Chondrocyte (in vitro differentiated cells): Measurements from ENCODE around the gene ABCB4. TPM values are rescaled to one million over a fixed set of nuclear protein-coding genes. Genes with fewer than 3 reads are reported as not detected.

Source experiments
- DNase-seq: peaks from one replicate; pipeline ENCODE4 v3.0.0; 2021; ENCODE audit warnings: mixed read lengths, low spot score
- H3K27ac Mint-ChIP-seq: one replicate; pipeline ENCODE4 v1.8.0; 2021; ENCODE audit warnings: mild to moderate bottlenecking, moderate library complexity, mixed read lengths; ENCODE audit not compliant: unreplicated experiment
- H3K27me3 Mint-ChIP-seq: 2 replicates; pipeline ENCODE4 v1.8.0; 2021; ENCODE audit warnings: low read depth, mixed read lengths
- H3K36me3 Mint-ChIP-seq: 2 replicates; pipeline ENCODE4 v1.8.0; 2021; ENCODE audit warnings: low read depth, mixed read lengths
- H3K4me1 Mint-ChIP-seq: 2 replicates; pipeline ENCODE4 v1.8.0; 2021; ENCODE audit warnings: low read depth, mild to moderate bottlenecking, mixed read lengths
- H3K4me3 Mint-ChIP-seq: one replicate; pipeline ENCODE4 v1.8.0; 2021; ENCODE audit warnings: mild to moderate bottlenecking, moderate library complexity, mixed read lengths; ENCODE audit not compliant: unreplicated experiment
- H3K9me3 Mint-ChIP-seq: 2 replicates; pipeline ENCODE4 v1.8.0; 2021; ENCODE audit warnings: low read depth, mixed read lengths
- total RNA-seq: library from RNA; stranded (reverse); gene quantifications from 3 replicates; pipeline ENCODE4 v1.2.1, GENCODE V29; 2021
- TF ChIP-seq, protein P1 (sequence below): fragments of 200-600 bp; sonication (generic); IDR thresholded peaks from 2 replicates; pipeline ENCODE4 v1.5.0; 2021; ENCODE audit warnings: antibody characterized with exemption, mild to moderate bottlenecking, moderate library complexity

The ABCB4 gene
- total RNA-seq, 1 donor from 2014 or later: 0.10 TPM

DNA sequence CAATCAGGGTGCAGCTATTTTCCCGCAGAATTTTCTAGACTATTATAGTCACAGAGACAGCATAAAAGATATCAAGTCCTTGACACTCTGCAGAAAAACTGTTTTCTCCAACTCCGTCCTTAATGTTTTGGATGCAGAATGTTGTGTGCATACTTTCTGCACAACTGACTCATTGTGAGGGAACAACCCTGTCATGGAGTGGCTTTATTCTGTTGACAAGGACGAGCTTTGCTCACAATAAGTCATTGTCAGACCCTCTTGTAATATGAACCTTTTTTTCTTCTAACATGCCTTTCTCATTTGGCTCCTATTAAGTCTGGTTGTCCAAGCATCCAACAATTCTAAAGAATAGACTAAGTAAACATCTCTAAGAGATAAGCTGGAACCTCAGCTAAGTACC lies 17.3 kb downstream of the ABCB4 start:
- Mint-ChIP-seq H3K27me3 (peaks cover 4% of the 10 kb centered on the region), H3K9me3 (no peaks in the 10 kb centered on the region), H3K4me3 (no peak overlapping the region), H3K36me3 (no peaks in the 10 kb centered on the region), H3K27ac (no peak overlapping the region), H3K4me1 (no peaks in the 10 kb centered on the region)
- DNase-seq: no peak
- TF ChIP-seq, protein P1, sequence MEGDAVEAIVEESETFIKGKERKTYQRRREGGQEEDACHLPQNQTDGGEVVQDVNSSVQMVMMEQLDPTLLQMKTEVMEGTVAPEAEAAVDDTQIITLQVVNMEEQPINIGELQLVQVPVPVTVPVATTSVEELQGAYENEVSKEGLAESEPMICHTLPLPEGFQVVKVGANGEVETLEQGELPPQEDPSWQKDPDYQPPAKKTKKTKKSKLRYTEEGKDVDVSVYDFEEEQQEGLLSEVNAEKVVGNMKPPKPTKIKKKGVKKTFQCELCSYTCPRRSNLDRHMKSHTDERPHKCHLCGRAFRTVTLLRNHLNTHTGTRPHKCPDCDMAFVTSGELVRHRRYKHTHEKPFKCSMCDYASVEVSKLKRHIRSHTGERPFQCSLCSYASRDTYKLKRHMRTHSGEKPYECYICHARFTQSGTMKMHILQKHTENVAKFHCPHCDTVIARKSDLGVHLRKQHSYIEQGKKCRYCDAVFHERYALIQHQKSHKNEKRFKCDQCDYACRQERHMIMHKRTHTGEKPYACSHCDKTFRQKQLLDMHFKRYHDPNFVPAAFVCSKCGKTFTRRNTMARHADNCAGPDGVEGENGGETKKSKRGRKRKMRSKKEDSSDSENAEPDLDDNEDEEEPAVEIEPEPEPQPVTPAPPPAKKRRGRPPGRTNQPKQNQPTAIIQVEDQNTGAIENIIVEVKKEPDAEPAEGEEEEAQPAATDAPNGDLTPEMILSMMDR: no peak

DNA sequence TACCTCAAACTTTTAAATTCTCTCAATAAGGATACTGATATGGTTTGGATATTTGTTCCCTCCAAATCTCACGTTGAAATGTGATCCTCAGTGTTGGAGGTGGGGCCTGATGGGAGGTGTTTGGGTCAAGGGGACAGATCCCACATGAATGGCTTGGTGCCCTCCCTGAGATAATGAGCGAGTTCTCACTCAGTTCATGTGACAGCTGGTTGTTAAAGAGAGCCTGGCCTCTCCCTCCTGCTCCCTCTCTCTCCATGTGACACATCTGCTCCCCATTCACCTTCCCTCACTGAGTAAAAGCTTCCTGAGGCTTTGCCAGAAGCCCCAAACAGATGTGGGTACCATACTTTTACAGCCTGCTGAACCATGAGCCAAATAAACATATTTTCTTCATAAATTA lies 19.2 kb downstream of the ABCB4 start:
- DNase-seq: no peak
- Mint-ChIP-seq H3K36me3 (no peaks in the 10 kb centered on the region), H3K27me3 (peaks cover 7% of the 10 kb centered on the region), H3K4me1 (no peaks in the 10 kb centered on the region), H3K27ac (no peak overlapping the region), H3K9me3 (no peaks in the 10 kb centered on the region), H3K4me3 (no peak overlapping the region)
- TF ChIP-seq, protein P1: no peak

DNA sequence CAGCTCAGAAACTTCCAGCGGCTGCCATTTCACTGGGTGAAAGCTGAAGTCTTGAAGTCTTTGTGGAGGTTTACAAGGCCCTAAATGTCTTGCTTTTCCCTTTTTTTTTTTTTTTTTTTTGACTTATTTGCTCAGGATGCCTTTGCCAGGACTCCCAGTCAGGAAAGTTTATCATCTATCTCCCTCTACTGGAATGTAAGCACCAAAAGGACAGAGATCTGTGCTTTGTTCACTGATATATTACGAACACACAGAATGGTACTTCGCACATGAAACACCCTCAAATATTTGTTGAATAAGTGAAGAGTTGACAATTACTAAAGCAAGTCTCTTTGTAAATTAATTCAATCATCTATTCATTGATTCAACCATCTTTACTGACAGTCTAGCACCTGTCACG lies 23.2 kb downstream of the ABCB4 start:
- Mint-ChIP-seq H3K27ac (no peak overlapping the region), H3K36me3 (no peaks in the 10 kb centered on the region), H3K9me3 (no peaks in the 10 kb centered on the region)

DNA sequence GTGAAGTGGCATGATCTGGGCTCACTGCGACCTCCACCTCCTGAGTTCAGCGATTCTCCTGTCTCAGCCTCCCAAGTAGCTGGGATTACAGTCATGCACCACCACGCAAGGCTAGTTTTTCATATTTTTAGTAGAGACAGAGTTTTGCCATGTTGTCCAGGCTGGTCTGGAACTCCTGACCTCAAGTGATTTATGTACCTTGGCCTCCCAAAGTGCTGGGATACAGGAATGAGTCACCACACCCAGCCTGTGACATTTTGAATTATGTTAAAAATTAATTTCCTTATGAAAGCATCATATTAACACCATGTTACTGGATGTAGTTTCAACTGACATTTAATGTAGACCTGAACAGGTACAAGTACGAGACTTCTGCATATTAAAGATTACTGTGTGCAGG lies 24.3 kb downstream of the ABCB4 start:
- H3K36me3 Mint-ChIP-seq: no peaks in the 10 kb centered on the region
- H3K9me3 Mint-ChIP-seq: no peaks in the 10 kb centered on the region
- no peak overlapping the region for H3K27ac Mint-ChIP-seq
- no peak for DNase-seq
- TF ChIP-seq, protein P1: no peak
- peaks cover 5% of the 10 kb centered on the region for H3K27me3 Mint-ChIP-seq
- no peaks in the 10 kb centered on the region for H3K4me1 Mint-ChIP-seq
- no peak overlapping the region for H3K4me3 Mint-ChIP-seq

More for the DNA sequence above, 23.2 kb downstream of the ABCB4 start:
- Mint-ChIP-seq H3K4me1 (no peaks in the 10 kb centered on the region), H3K27me3 (peaks cover 5% of the 10 kb centered on the region), H3K4me3 (no peak overlapping the region)
- DNase-seq: no peak
- TF ChIP-seq, protein P1: no peak

DNA sequence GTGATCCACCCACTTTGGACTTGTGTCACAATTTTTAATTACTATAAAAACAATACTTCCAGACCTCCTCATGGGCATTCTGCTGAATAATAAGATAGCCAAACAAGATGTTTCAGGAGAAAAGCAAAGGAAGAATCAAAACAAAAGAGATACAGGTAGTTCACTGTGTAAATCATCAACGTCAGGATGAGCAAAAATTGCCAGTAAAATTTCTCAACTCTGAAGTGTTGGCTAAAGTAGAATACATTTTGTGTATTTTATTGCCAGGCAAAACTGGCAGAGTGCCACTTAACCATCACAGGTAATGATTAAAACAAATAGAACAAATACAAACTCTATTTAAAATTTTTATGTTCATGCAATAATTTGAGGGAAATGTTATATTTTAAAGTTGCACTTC lies 24.8 kb downstream of the ABCB4 start:
- H3K27ac Mint-ChIP-seq: no peak overlapping the region

More for the DNA sequence above, 24.8 kb downstream of the ABCB4 start:
- Mint-ChIP-seq H3K36me3 (no peaks in the 10 kb centered on the region), H3K4me1 (no peaks in the 10 kb centered on the region), H3K27me3 (peaks cover 5% of the 10 kb centered on the region), H3K4me3 (no peak overlapping the region), H3K9me3 (no peaks in the 10 kb centered on the region)
- no peak for DNase-seq
- TF ChIP-seq, protein P1: no peak
